Measurements from ENCODE around the gene CLCN6. TPM values are rescaled to one million over a fixed set of nuclear protein-coding genes. Genes with fewer than 3 reads are reported as not detected.

CLCN6 gene
- polyA plus RNA-seq, 1 donor (not counting 4 experiments of a cell fraction or from before 2014, with no cell fraction given): 7.4 TPM

- Histone ChIP-seq H3K4me1 (ENCODE audit: control insufficient read depth, extremely low read depth, insufficient read depth, low read length) (no peaks in the 10 kb centered on the region), H3K9me3 (ENCODE audit: control insufficient read depth, low read depth, low read length) (no peaks in the 10 kb centered on the region), H2AFZ (ENCODE audit: control insufficient read depth, low read length) (no peak overlapping the region), H4K20me1 (ENCODE audit: control insufficient read depth, extremely low read depth, insufficient read depth, low read length) (no peaks in the 10 kb centered on the region), H3K9me1 (ENCODE audit: control insufficient read depth, extremely low read depth, insufficient read depth, low read length) (no peaks in the 10 kb centered on the region), H3K79me2 (ENCODE audit: control insufficient read depth, insufficient read depth, low read length) (no peaks in the 10 kb centered on the region), H3K27ac (ENCODE audit: control insufficient read depth, insufficient read depth, low read length) (no peak overlapping the region), H3K36me3 (ENCODE audit: control insufficient read depth in 2 of 2, extremely low read depth in 1 of 2, insufficient read depth in 2 of 2, low read length in 2 of 2) (no peaks in the 10 kb centered on the region), H3K27me3 (ENCODE audit: control insufficient read depth, extremely low read depth, insufficient read depth, low read length) (no peaks in the 10 kb centered on the region), H3K9ac (ENCODE audit: control insufficient read depth, extremely low read depth, insufficient read depth, low read length) (no peak overlapping the region), H3K4me3 (ENCODE audit: control insufficient read depth in 2 of 3, extremely low read depth in 1 of 3, insufficient read depth in 2 of 3, low read depth in 1 of 3, low read length in 3 of 3) (no peak overlapping the region), H3K4me2 (ENCODE audit: control insufficient read depth, extremely low read depth, insufficient read depth, low read depth, low read length) (no peak overlapping the region)
- TF ChIP-seq, protein P1, sequence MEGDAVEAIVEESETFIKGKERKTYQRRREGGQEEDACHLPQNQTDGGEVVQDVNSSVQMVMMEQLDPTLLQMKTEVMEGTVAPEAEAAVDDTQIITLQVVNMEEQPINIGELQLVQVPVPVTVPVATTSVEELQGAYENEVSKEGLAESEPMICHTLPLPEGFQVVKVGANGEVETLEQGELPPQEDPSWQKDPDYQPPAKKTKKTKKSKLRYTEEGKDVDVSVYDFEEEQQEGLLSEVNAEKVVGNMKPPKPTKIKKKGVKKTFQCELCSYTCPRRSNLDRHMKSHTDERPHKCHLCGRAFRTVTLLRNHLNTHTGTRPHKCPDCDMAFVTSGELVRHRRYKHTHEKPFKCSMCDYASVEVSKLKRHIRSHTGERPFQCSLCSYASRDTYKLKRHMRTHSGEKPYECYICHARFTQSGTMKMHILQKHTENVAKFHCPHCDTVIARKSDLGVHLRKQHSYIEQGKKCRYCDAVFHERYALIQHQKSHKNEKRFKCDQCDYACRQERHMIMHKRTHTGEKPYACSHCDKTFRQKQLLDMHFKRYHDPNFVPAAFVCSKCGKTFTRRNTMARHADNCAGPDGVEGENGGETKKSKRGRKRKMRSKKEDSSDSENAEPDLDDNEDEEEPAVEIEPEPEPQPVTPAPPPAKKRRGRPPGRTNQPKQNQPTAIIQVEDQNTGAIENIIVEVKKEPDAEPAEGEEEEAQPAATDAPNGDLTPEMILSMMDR (optimal IDR thresholded peaks at IDR 0.05 in 1 of 3, IDR thresholded peaks at IDR 0.05 in 1 of 3, conservative IDR thresholded peaks at IDR 0.05 in 1 of 3; ENCODE audit: extremely low read depth in 1 of 3, insufficient read depth in 2 of 3, low read length in 3 of 3): no peak
- TF ChIP-seq EZH2 (IDR thresholded peaks at IDR 0.05; ENCODE audit: low read length): no peak
- FAIRE-seq: no peak
- dilution Hi-C loops (cut with MboI; ENCODE audit: extremely low pct_ligation_motif_present, low sequenced_read_pairs): no loop called here
- no peak for DNase-seq (ENCODE audit: low read depth, low spot score)
These were observed 77.0 kb downstream of the CLCN6 start for GRCh38 chr1:11882814-11883538.

DNA sequence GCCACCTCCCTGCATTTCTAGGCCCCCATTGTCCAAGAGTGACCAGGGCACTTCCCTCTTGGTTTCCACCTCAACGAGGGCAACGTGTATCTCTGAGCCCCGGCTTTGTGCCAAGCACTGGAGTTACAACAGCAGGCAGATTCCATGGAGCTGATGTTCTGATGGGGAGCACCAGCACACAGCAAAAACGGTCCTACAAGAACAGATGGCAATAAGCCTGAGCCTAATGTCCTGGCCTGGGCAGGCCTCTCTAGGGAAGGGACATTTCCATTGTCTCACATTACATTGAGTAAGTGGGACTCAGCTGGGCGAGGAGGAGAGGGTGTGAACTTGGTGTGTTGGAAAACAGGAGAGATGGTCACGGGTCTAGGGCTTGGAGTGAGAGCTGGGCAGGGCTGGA, 79.9 kb downstream of the CLCN6 start:
- Histone ChIP-seq H3K4me3 (ENCODE audit: control insufficient read depth in 2 of 3, extremely low read depth in 1 of 3, insufficient read depth in 2 of 3, low read depth in 1 of 3, low read length in 3 of 3) (no peak overlapping the region), H3K4me1 (ENCODE audit: control insufficient read depth, extremely low read depth, insufficient read depth, low read length) (no peaks in the 10 kb centered on the region), H4K20me1 (ENCODE audit: control insufficient read depth, extremely low read depth, insufficient read depth, low read length) (peaks cover 3% of the 10 kb centered on the region), H2AFZ (ENCODE audit: control insufficient read depth, low read length) (no peak overlapping the region), H3K79me2 (ENCODE audit: control insufficient read depth, insufficient read depth, low read length) (no peaks in the 10 kb centered on the region), H3K9me1 (ENCODE audit: control insufficient read depth, extremely low read depth, insufficient read depth, low read length) (no peaks in the 10 kb centered on the region), H3K4me2 (ENCODE audit: control insufficient read depth, extremely low read depth, insufficient read depth, low read depth, low read length) (no peak overlapping the region), H3K27me3 (ENCODE audit: control insufficient read depth, extremely low read depth, insufficient read depth, low read length) (no peaks in the 10 kb centered on the region), H3K27ac (ENCODE audit: control insufficient read depth, insufficient read depth, low read length) (no peak overlapping the region), H3K36me3 (ENCODE audit: control insufficient read depth in 2 of 2, extremely low read depth in 1 of 2, insufficient read depth in 2 of 2, low read length in 2 of 2) (no peaks in the 10 kb centered on the region), H3K9ac (ENCODE audit: control insufficient read depth, extremely low read depth, insufficient read depth, low read length) (no peak overlapping the region), H3K9me3 (ENCODE audit: control insufficient read depth, low read depth, low read length) (no peaks in the 10 kb centered on the region)
- FAIRE-seq: no peak
- DNase-seq (ENCODE audit: low read depth, low spot score): no peak
- TF ChIP-seq, protein P1 (optimal IDR thresholded peaks at IDR 0.05 in 1 of 3, IDR thresholded peaks at IDR 0.05 in 1 of 3, conservative IDR thresholded peaks at IDR 0.05 in 1 of 3; ENCODE audit: extremely low read depth in 1 of 3, insufficient read depth in 2 of 3, low read length in 3 of 3): no peak
- no peak for TF ChIP-seq EZH2 (IDR thresholded peaks at IDR 0.05; ENCODE audit: low read length)
- dilution Hi-C loops (cut with MboI; ENCODE audit: extremely low pct_ligation_motif_present, low sequenced_read_pairs): no loop called here

Measured in keratinocyte (primary cell).